K562 (cell line): ENCODE data around the gene PDE4A. TPM values are rescaled to one million over a fixed set of nuclear protein-coding genes. Genes with fewer than 3 reads are reported as not detected.

Source experiments
- CTBP1 ChIP-seq: fragments of 450-650 bp; IDR thresholded peaks from 2 replicates; pipeline ENCODE4 v1.6.1; 2016; ENCODE audit warnings: borderline replicate concordance
- DACH1 ChIP-seq: fragments of 450-650 bp; IDR thresholded peaks from 2 replicates; pipeline ENCODE4 v1.6.1; 2018; ENCODE audit not compliant: partially characterized antibody
- DLX4 ChIP-seq: fragments of 250-450 bp; sonication (Bioruptor Pico); IDR thresholded peaks from 2 replicates; pipeline ENCODE4 v1.6.1; 2021; ENCODE audit warnings: mild to moderate bottlenecking
- ELF1 ChIP-seq: fragments of 200-800 bp; sonication (Bioruptor generic); IDR thresholded peaks from 2 replicates; pipeline ENCODE4 v1.6.1; 2016; ENCODE audit warnings: missing genetic modification characterization, missing compliant biosample characterization
- ELF4 ChIP-seq: fragments of 450-650 bp; formaldehyde crosslinking; IDR thresholded peaks from 2 replicates; pipeline ENCODE4 v1.4.0; 2022; ENCODE audit warnings: missing genetic modification characterization
- FOSL1 ChIP-seq: fragments of 200-800 bp; sonication (Bioruptor generic); conservative IDR thresholded peaks from 2 replicates; pipeline ENCODE4 v1.6.1; 2016; ENCODE audit warnings: missing genetic modification characterization, missing compliant biosample characterization
- GATA2 ChIP-seq: sonication (generic); formaldehyde crosslinking; IDR thresholded peaks from 2 replicates; pipeline ENCODE4 v1.4.0; 2020; ENCODE audit warnings: mild to moderate bottlenecking, missing genetic modification reagents
- HMG20B ChIP-seq: fragments of 250-450 bp; sonication (Bioruptor Pico); IDR thresholded peaks from 2 replicates; pipeline ENCODE4 v1.5.0; 2021; ENCODE audit warnings: mild to moderate bottlenecking
- JUNB ChIP-seq: fragments of 450-650 bp; formaldehyde crosslinking; conservative IDR thresholded peaks from 2 replicates; pipeline ENCODE4 v1.4.0; 2020; ENCODE audit warnings: mild to moderate bottlenecking
- NONO ChIP-seq, 2 experiments: fragments of 200-400 bp in 1 of 2; fragments of 450-650 bp in 1 of 2; formaldehyde crosslinking in 1 of 2; IDR thresholded peaks; 2 replicates each; pipeline ENCODE4 v1.6.1; 2017; ENCODE audit warnings: low read depth in 2 of 2, mild to moderate bottlenecking in 2 of 2, moderate library complexity in 2 of 2, low read length in 1 of 2
- OTX1 ChIP-seq: fragments of 450-650 bp; formaldehyde crosslinking; IDR thresholded peaks from 2 replicates; pipeline ENCODE4 v1.4.0; 2022; ENCODE audit warnings: mild to moderate bottlenecking
- PHF21A ChIP-seq: fragments of 450-650 bp; IDR thresholded peaks from 2 replicates; pipeline ENCODE4 v1.6.1; 2017; ENCODE audit warnings: low read depth, borderline replicate concordance
- POLR2G ChIP-seq: fragments of 200-400 bp; formaldehyde crosslinking; IDR thresholded peaks from 2 replicates; pipeline ENCODE4 v1.6.1; 2017; ENCODE audit warnings: low read depth, mild to moderate bottlenecking, antibody characterized with exemption, low read length, moderate library complexity
- SIRT6 ChIP-seq: IDR thresholded peaks from one replicate; pipeline ENCODE4 v1.6.1; 2012; ENCODE audit warnings: low read depth, mild to moderate bottlenecking, control low read depth, inconsistent platforms, low read length, moderate library complexity
- SMARCA4 ChIP-seq: fragments of 450-650 bp; IDR thresholded peaks from 2 replicates; pipeline ENCODE4 v1.6.1; 2016
- ZFP36 ChIP-seq: fragments of 150-350 bp; IDR thresholded peaks from 2 replicates; pipeline ENCODE4 v1.6.1; 2018; ENCODE audit warnings: low read length, low read depth; ENCODE audit not compliant: partially characterized antibody
- ZNF239 ChIP-seq: fragments of 250-450 bp; sonication (Bioruptor Pico); IDR thresholded peaks from 2 replicates; pipeline ENCODE4 v1.4.0; 2020; ENCODE audit warnings: mild to moderate bottlenecking
- ZNF354B ChIP-seq: fragments of 250-450 bp; sonication (Bioruptor Pico); IDR thresholded peaks from 2 replicates; pipeline ENCODE4 v1.4.0; 2020
- ZNF785 ChIP-seq: fragments of 250-450 bp; sonication (Bioruptor Pico); IDR thresholded peaks from 2 replicates; pipeline ENCODE4 v1.4.0; 2020; ENCODE audit warnings: mild to moderate bottlenecking
- polyA plus RNA-seq, 8 experiments: library from polyadenylated mRNA; depleted of rRNA in 4 of 8; stranded (reverse) in 5 of 8; unstranded in 3 of 8; fragments of >200 nt; fragmentation: Nextera tagmentation in 2 of 8; fragmentation: Illumina TruSeq in 1 of 8; extraction: Ambion mirVana in 2 of 8; extraction: Trizol in 1 of 8; gene quantifications; 2 replicates each; pipeline versions ENCODE4 v1.2.1 to v1.2.3, GENCODE V29; 2011 to 2014; ENCODE audit warnings: inconsistent platforms in 1 of 8, missing spikeins in 1 of 8
- total RNA-seq, 7 experiments: library from RNA; depleted of rRNA in 6 of 7; stranded (reverse); fragments of >200 nt in 6 of 7; fragmentation: Illumina TruSeq in 2 of 7; extraction: Trizol in 2 of 7; gene quantifications; 2 replicates each; pipeline versions ENCODE4 v1.2.1 to v1.2.3, GENCODE V29; 2011 to 2021; ENCODE audit warnings: low replicate concordance in 1 of 7
- TF ChIP-seq, protein P1 (sequence below): fragments of 250-450 bp; sonication (Bioruptor Pico); IDR thresholded peaks from 2 replicates; pipeline ENCODE4 v1.8.0; 2021; ENCODE audit warnings: moderate library complexity, mild to moderate bottlenecking, inconsistent platforms
- TF ChIP-seq, protein P2 (sequence below): fragments of 250-450 bp; sonication (Bioruptor Pico); IDR thresholded peaks from 2 replicates; pipeline ENCODE4 v1.5.1; 2021; ENCODE audit warnings: mild to moderate bottlenecking
- TF ChIP-seq, protein P3 (sequence below): fragments of 450-650 bp; IDR thresholded peaks from 2 replicates; pipeline ENCODE4 v1.6.1; 2016; ENCODE audit warnings: missing biosample characterization, missing genetic modification characterization

PDE4A gene
- total and polyA plus RNA-seq, 9 of the 15 experiments (the other 6 are each of a cell fraction or from before 2014, with no cell fraction given), result 0.66 to 26.9 (median 4.6) TPM

DNA sequence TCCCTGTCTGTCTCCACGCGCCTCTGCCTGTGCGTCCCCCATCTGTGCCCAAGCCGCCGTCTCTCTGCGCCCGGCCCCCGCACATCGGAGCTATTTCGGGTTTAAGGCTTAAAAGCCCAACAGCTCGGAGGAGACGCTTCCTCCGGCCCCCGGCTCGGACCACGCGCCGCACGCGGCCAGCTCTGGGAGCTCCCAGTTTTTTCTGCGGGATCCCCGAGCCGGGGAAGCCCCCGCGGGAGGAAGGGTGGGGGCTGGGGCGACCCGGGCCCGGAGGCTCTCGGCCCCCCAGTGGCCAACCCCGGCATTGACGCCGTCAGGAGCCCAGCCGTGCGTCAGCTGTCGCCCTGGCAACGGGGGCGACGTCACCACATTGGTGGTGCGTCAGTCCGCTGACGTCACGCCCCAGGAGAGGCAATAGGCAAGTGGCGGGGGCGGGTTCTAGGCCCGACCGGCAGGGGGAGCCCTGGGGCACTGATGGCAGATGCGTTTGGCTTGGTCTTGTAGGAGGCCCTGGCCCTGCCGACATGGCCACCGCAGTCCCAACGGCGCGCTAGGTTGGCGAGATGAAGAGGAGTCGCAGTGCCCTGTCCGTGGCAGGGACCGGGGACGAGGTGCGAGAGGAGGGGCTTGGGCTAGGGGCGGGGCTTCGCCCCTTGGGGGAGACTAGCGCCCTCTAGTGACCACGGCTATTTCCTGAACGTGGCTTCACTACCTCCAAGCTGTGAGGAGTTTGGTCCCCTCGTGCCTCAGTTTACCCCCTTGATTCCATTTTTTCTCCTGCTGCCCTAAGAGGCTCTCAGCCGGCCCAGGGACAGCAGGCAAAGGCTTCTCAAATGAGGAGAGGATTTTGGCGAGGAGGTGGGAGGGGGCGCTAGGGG, 3.7 kb upstream of the PDE4A start (continued):
- no peak; the same call in 1 of the 2 replicates for TF ChIP-seq GATA2 (CRISPR knock-in tag)
- TF ChIP-seq, protein P1, sequence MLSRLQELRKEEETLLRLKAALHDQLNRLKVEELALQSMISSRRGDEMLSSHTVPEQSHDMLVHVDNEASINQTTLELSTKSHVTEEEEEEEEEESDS (CRISPR knock-in tag), result no peak
- peak; percentile 69 for TF ChIP-seq ELF1 (tag)
- no peak for TF ChIP-seq ZNF785
- TF ChIP-seq FOSL1 (tag), result peak; percentile 88
- no peak for TF ChIP-seq SIRT6
- no peak for TF ChIP-seq HMG20B (CRISPR knock-in tag)
- no peak for TF ChIP-seq ELF4 (CRISPR knock-in tag)
- TF ChIP-seq DLX4 (CRISPR knock-in tag), result no peak
- peak in 1 of 2 experiments; percentile 84; a peak in 1 of 4 replicates for TF ChIP-seq NONO (IDR thresholded peaks at IDR 0.05; ENCODE audit: low read depth in 2 of 2, low read length in 1 of 2)
- TF ChIP-seq, protein P2, sequence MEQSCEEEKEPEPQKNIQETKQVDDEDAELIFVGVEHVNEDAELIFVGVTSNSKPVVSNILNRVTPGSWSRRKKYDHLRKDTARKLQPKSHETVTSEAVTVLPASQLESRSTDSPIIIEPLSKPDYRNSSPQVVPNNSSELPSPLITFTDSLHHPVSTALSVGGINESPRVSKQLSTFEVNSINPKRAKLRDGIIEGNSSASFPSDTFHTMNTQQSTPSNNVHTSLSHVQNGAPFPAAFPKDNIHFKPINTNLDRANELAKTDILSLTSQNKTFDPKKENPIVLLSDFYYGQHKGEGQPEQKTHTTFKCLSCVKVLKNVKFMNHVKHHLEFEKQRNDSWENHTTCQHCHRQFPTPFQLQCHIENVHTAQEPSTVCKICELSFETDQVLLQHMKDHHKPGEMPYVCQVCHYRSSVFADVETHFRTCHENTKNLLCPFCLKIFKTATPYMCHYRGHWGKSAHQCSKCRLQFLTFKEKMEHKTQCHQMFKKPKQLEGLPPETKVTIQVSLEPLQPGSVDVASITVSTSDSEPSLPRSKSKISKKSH (CRISPR knock-in tag), result no peak
- no peak for TF ChIP-seq ZNF354B (CRISPR knock-in tag)
- 0 out of 2 replicates have a peak, but pooled peaks have one; percentile 6 for TF ChIP-seq PHF21A
- TF ChIP-seq SMARCA4, result 0 out of 2 replicates have a peak, but pooled peaks have one; percentile 32
- peak; percentile 23; the same call in 1 of the 2 replicates for TF ChIP-seq ZNF239 (CRISPR knock-in tag)
- TF ChIP-seq, protein P3, sequence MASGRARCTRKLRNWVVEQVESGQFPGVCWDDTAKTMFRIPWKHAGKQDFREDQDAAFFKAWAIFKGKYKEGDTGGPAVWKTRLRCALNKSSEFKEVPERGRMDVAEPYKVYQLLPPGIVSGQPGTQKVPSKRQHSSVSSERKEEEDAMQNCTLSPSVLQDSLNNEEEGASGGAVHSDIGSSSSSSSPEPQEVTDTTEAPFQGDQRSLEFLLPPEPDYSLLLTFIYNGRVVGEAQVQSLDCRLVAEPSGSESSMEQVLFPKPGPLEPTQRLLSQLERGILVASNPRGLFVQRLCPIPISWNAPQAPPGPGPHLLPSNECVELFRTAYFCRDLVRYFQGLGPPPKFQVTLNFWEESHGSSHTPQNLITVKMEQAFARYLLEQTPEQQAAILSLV, result peak; percentile 51; the same call in 1 of the 2 replicates
- TF ChIP-seq ZFP36, result peak; percentile 26
- peak; percentile 96 for TF ChIP-seq CTBP1
- no peak for TF ChIP-seq OTX1
- TF ChIP-seq JUNB (CRISPR knock-in tag), result peak; percentile 93
- TF ChIP-seq POLR2G, result peak; percentile 88
- no peak for TF ChIP-seq DACH1
